GM23338 (cell line): ENCODE results near the gene WAPL. TPM values are rescaled to one million over a fixed set of nuclear protein-coding genes. Genes with fewer than 3 reads are reported as not detected.

Source experiments
- ATAC-seq: fragments of 200-7000 bp; cut with Tn5 transposase; 3 replicates; pipeline ENCODE4 v1.9.1; 2020
- DNase-seq: peaks from one replicate; pipeline ENCODE4 v3.0.0-alpha.2; 2015; ENCODE audit warnings: low spot score
- H2AFZ ChIP-seq: fragments of 200-600 bp; sonication (generic); 2 replicates; pipeline ENCODE4 v1.8.0; 2016; ENCODE audit warnings: antibody characterized with exemption, mild to moderate bottlenecking, moderate library complexity
- H3F3A ChIP-seq: fragments of 200-600 bp; sonication (generic); replicated peaks from 2 replicates; pipeline ENCODE4 v1.8.0; 2017; ENCODE audit warnings: antibody characterized with exemption, mixed run types, low read depth
- H3K27ac ChIP-seq: fragments of 200-600 bp; sonication (generic); 2 replicates; pipeline ENCODE4 v1.6.1; 2016; ENCODE audit warnings: low read depth
- H3K27me3 ChIP-seq: fragments of 200-600 bp; sonication (generic); 2 replicates; pipeline ENCODE4 v1.8.0; 2016; ENCODE audit warnings: mild to moderate bottlenecking, mixed run types, moderate library complexity; ENCODE audit not compliant: insufficient read depth
- H3K36me3 ChIP-seq: fragments of 200-600 bp; sonication (generic); 2 replicates; pipeline ENCODE4 v1.8.0; 2016; ENCODE audit warnings: mild to moderate bottlenecking; ENCODE audit not compliant: insufficient read depth
- H3K4me1 ChIP-seq: fragments of 200-600 bp; sonication (generic); 2 replicates; pipeline ENCODE4 v1.8.0; 2016; ENCODE audit warnings: mild to moderate bottlenecking, moderate library complexity; ENCODE audit not compliant: insufficient read depth
- H3K4me2 ChIP-seq: fragments of 200-600 bp; sonication (generic); 2 replicates; pipeline ENCODE4 v1.7.1; 2017; ENCODE audit warnings: mixed run types
- H3K4me3 ChIP-seq: fragments of 200-600 bp; sonication (generic); 2 replicates; pipeline ENCODE4 v1.6.1; 2016; ENCODE audit warnings: mixed run types
- H3K79me2 ChIP-seq: fragments of 200-600 bp; sonication (generic); replicated peaks from 2 replicates; pipeline ENCODE4 v1.8.0; 2017; ENCODE audit warnings: mild to moderate bottlenecking; ENCODE audit not compliant: insufficient read depth
- H3K9me2 ChIP-seq: fragments of 200-600 bp; sonication (generic); 2 replicates; pipeline ENCODE4 v1.8.0; 2017; ENCODE audit not compliant: insufficient read depth
- H4K20me1 ChIP-seq: fragments of 200-600 bp; sonication (generic); replicated peaks from 2 replicates; pipeline ENCODE4 v1.8.0; 2017; ENCODE audit warnings: mild to moderate bottlenecking; ENCODE audit not compliant: insufficient read depth
- H3K27ac Mint-ChIP-seq: 2 replicates; pipeline ENCODE4 v1.8.0; 2020; ENCODE audit warnings: inconsistent platforms, mild to moderate bottlenecking, moderate library complexity, mixed read lengths
- H3K27me3 Mint-ChIP-seq: 3 replicates; pipeline ENCODE4 v1.8.0; 2022; ENCODE audit warnings: low read depth, mild to moderate bottlenecking, moderate library complexity, mixed read lengths, inconsistent platforms; ENCODE audit not compliant: insufficient read depth, poor library complexity
- H3K36me3 Mint-ChIP-seq: 3 replicates; pipeline ENCODE4 v1.8.0; 2021; ENCODE audit warnings: low read depth, mild to moderate bottlenecking, inconsistent platforms, moderate library complexity, mixed read lengths
- H3K4me1 Mint-ChIP-seq: 3 replicates; pipeline ENCODE4 v1.8.0; 2020; ENCODE audit warnings: mild to moderate bottlenecking, inconsistent platforms, mixed read lengths
- H3K4me3 Mint-ChIP-seq: 3 replicates; pipeline ENCODE4 v1.8.0; 2021; ENCODE audit warnings: moderate library complexity, mild to moderate bottlenecking, inconsistent platforms, mixed read lengths
- H3K9me3 Mint-ChIP-seq: 3 replicates; pipeline ENCODE4 v1.8.0; 2020; ENCODE audit warnings: moderate library complexity, mild to moderate bottlenecking, inconsistent platforms, mixed read lengths
- ETS1 ChIP-seq: IDR thresholded peaks from 2 replicates; pipeline ENCODE4 v1.6.1; 2016; ENCODE audit warnings: antibody characterized with exemption
- EZH2 ChIP-seq: fragments of 200-600 bp; sonication (generic); IDR thresholded peaks from one replicate; pipeline ENCODE4 v1.8.0; 2017; ENCODE audit warnings: antibody characterized with exemption, mild to moderate bottlenecking, low read depth; ENCODE audit not compliant: unreplicated experiment
- POLR2AphosphoS5 ChIP-seq: IDR thresholded peaks from 2 replicates; pipeline ENCODE4 v1.6.1; 2016; ENCODE audit warnings: antibody characterized with exemption, low read depth
- REST ChIP-seq: IDR thresholded peaks from one replicate; pipeline ENCODE4 v1.6.1; 2018; ENCODE audit warnings: antibody characterized with exemption; ENCODE audit not compliant: unreplicated experiment
- STAT1 ChIP-seq: IDR thresholded peaks from one replicate; pipeline ENCODE4 v1.6.1; 2016; ENCODE audit warnings: antibody characterized with exemption; ENCODE audit not compliant: unreplicated experiment
- ZNF114 ChIP-seq: fragments of 250-450 bp; sonication (Bioruptor Pico); IDR thresholded peaks from 2 replicates; pipeline ENCODE4 v1.5.0; 2020; ENCODE audit warnings: mild to moderate bottlenecking, moderate library complexity
- polyA plus RNA-seq: library from polyadenylated mRNA; unstranded; fragments of >200 nt; fragmentation: Nextera tagmentation; extraction: Ambion mirVana; gene quantifications from 2 replicates; pipeline ENCODE4 v1.2.1, GENCODE V29; 2016
- total RNA-seq: library from RNA; depleted of rRNA; stranded (reverse); fragments of >200 nt; shearing (Covaris generic); gene quantifications from 2 replicates; pipeline ENCODE4 v1.2.3, GENCODE V29; 2014
- TF ChIP-seq, protein P1 (sequence below), 2 experiments: fragments of 200-600 bp in 1 of 2; sonication (generic) in 1 of 2; conservative IDR thresholded peaks; 2 replicates each; pipeline versions ENCODE4 v1.5.1 to v1.6.1; 2016 to 2017; ENCODE audit warnings: antibody characterized with exemption in 2 of 2, low read depth in 2 of 2, mild to moderate bottlenecking in 2 of 2, moderate library complexity in 1 of 2

WAPL gene
- total and polyA plus RNA-seq, 2 experiments from 2014 or later = 25.2 to 60.8 TPM

DNA sequence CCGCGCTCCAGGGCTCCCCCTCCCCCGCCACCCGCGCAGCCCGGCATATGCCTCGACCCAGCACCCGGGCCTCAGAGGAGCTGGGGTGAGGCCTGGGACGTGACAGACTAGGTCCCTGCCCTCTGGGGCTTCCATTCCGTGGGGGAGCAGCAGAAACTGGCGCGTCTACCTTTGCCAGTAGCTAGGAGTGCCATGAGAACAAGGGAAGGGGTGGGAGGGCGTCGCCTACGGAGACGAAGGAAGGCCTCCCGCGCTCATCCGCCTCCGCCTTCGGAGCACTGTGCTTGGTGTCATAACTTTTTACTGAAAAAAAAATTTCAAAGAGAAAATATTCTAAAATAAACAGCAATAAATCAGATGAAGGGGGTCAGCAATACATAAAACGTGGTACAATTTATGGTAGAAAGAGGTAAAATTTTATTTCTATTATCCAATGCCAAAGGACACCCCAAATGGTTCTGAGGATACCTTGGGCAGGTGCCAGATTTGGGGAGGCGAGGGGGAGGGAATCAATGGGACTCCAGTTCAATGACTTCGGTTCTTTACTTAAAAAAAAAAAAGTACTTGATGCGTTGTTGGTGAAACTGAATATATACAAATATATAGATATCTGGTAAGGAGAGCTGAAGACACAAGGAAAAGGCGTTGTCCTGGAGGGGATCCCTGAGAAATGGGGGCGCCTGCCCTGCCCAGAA, 119.9 kb downstream of the WAPL start:
- Histone ChIP-seq H4K20me1 (no peaks in the 10 kb centered on the region), H3K4me2 (peak overlapping the region; percentile 97), H3K4me1 (peaks cover 18% of the 10 kb centered on the region), H3K36me3 (no peaks in the 10 kb centered on the region; the same call in 1 of the 2 replicates), H3K9me2 (no peaks in the 10 kb centered on the region), H3K4me3 (peak overlapping the region; percentile 74), H3K27ac (no peak overlapping the region), H3K27me3 (peaks cover 53% of the 10 kb centered on the region), H3K79me2 (no peaks in the 10 kb centered on the region), H2AFZ (peak overlapping the region; percentile 99), H3F3A (peaks cover 6% of the 10 kb centered on the region; the same call in 1 of the 2 replicates)
- Mint-ChIP-seq H3K27me3 (peaks cover 42% of the 10 kb centered on the region), H3K27ac (no peak overlapping the region), H3K4me3 (peak overlapping the region; percentile 72), H3K9me3 (no peaks in the 10 kb centered on the region), H3K4me1 (peaks cover 19% of the 10 kb centered on the region), H3K36me3 (no peaks in the 10 kb centered on the region; the same call in 2 of the 3 replicates)
- peak; percentile 7 for ATAC-seq
- peak; percentile 59 for DNase-seq
- TF ChIP-seq ETS1 (no peak), REST (no peak), POLR2AphosphoS5 (no peak), STAT1 (no peak), ZNF114 (no peak), EZH2 (peak; percentile 50)
- TF ChIP-seq, protein P1, sequence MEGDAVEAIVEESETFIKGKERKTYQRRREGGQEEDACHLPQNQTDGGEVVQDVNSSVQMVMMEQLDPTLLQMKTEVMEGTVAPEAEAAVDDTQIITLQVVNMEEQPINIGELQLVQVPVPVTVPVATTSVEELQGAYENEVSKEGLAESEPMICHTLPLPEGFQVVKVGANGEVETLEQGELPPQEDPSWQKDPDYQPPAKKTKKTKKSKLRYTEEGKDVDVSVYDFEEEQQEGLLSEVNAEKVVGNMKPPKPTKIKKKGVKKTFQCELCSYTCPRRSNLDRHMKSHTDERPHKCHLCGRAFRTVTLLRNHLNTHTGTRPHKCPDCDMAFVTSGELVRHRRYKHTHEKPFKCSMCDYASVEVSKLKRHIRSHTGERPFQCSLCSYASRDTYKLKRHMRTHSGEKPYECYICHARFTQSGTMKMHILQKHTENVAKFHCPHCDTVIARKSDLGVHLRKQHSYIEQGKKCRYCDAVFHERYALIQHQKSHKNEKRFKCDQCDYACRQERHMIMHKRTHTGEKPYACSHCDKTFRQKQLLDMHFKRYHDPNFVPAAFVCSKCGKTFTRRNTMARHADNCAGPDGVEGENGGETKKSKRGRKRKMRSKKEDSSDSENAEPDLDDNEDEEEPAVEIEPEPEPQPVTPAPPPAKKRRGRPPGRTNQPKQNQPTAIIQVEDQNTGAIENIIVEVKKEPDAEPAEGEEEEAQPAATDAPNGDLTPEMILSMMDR (conservative IDR thresholded peaks at IDR 0.05; ENCODE audit: low read depth in 2 of 2) = no peak
